ENCODE results near the gene CMTM2. TPM values are rescaled to one million over a fixed set of nuclear protein-coding genes. Genes with fewer than 3 reads are reported as not detected.

The CMTM2 gene
- total RNA-seq, 1 experiment from 2014 or later = not detected

DNA sequence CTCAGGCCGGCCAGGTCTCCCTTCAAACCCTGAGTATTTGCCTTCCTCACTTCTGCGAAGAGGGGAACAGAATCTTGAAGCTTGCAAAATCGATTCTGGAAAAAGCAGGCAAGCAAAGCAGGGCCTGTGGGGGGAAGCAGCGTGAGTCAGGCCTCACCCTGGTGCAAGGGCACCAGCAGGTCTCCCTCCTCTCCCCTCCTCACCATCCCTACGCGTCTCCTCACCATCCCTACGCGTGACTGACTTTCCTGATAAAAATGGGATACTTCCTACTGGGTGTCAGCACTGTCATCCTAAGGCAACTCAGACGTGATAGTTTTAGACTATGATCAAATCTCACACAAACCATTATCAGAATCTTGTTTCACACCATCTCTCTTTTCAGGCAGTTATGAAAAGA is 37.3 kb downstream of the CMTM2 start:
- ATAC-seq (no peak), DNase-seq (ENCODE audit: low read depth, low spot score) (no peak)
- Histone ChIP-seq H3K27me3 (ENCODE audit: control insufficient read depth, insufficient read depth, low read length) (no peaks in the 10 kb centered on the region), H3K4me1 (ENCODE audit: control insufficient read depth, insufficient read depth, low read length) (peaks cover 41% of the 10 kb centered on the region), H3K4me3 (ENCODE audit: low read depth in 2 of 2, low read length in 2 of 2) (no peak overlapping the region), H3K27ac (ENCODE audit: low read length) (peak overlapping the region; percentile 39; the same call in 1 of the 2 replicates), H3K9me3 (ENCODE audit: control insufficient read depth, insufficient read depth, low read depth, low read length) (no peaks in the 10 kb centered on the region), H3K36me3 (ENCODE audit: control insufficient read depth, insufficient read depth, low read length) (peaks cover 2% of the 10 kb centered on the region)
- ChIA-PET POLR2A (no interaction called here), CTCF (no interaction called here)
- no peak for TF ChIP-seq SIN3A (IDR thresholded peaks at IDR 0.05; ENCODE audit: borderline replicate concordance, insufficient read depth, low read depth, low read length)
- TF ChIP-seq, protein P1, sequence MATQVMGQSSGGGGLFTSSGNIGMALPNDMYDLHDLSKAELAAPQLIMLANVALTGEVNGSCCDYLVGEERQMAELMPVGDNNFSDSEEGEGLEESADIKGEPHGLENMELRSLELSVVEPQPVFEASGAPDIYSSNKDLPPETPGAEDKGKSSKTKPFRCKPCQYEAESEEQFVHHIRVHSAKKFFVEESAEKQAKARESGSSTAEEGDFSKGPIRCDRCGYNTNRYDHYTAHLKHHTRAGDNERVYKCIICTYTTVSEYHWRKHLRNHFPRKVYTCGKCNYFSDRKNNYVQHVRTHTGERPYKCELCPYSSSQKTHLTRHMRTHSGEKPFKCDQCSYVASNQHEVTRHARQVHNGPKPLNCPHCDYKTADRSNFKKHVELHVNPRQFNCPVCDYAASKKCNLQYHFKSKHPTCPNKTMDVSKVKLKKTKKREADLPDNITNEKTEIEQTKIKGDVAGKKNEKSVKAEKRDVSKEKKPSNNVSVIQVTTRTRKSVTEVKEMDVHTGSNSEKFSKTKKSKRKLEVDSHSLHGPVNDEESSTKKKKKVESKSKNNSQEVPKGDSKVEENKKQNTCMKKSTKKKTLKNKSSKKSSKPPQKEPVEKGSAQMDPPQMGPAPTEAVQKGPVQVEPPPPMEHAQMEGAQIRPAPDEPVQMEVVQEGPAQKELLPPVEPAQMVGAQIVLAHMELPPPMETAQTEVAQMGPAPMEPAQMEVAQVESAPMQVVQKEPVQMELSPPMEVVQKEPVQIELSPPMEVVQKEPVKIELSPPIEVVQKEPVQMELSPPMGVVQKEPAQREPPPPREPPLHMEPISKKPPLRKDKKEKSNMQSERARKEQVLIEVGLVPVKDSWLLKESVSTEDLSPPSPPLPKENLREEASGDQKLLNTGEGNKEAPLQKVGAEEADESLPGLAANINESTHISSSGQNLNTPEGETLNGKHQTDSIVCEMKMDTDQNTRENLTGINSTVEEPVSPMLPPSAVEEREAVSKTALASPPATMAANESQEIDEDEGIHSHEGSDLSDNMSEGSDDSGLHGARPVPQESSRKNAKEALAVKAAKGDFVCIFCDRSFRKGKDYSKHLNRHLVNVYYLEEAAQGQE (IDR thresholded peaks at IDR 0.05; ENCODE audit: insufficient read depth in 1 of 2, low read depth in 2 of 2, low read length in 1 of 2) = no peak
- no peak for TF ChIP-seq TCF7L2 (IDR thresholded peaks at IDR 0.05; ENCODE audit: low read depth, low read length)
- no peak for TF ChIP-seq POLR2AphosphoS5 (IDR thresholded peaks at IDR 0.05; ENCODE audit: low read depth, low read length)
- TF ChIP-seq, protein P2, sequence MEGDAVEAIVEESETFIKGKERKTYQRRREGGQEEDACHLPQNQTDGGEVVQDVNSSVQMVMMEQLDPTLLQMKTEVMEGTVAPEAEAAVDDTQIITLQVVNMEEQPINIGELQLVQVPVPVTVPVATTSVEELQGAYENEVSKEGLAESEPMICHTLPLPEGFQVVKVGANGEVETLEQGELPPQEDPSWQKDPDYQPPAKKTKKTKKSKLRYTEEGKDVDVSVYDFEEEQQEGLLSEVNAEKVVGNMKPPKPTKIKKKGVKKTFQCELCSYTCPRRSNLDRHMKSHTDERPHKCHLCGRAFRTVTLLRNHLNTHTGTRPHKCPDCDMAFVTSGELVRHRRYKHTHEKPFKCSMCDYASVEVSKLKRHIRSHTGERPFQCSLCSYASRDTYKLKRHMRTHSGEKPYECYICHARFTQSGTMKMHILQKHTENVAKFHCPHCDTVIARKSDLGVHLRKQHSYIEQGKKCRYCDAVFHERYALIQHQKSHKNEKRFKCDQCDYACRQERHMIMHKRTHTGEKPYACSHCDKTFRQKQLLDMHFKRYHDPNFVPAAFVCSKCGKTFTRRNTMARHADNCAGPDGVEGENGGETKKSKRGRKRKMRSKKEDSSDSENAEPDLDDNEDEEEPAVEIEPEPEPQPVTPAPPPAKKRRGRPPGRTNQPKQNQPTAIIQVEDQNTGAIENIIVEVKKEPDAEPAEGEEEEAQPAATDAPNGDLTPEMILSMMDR (IDR thresholded peaks at IDR 0.05) = no peak
- intact Hi-C loops (cut with micrococcal nuclease; ENCODE audit: unreplicated experiment) (no loop called here), in situ Hi-C loops (cut with HindIII; ENCODE audit: low pct_unique_long_range_greater_than_20kb, low sequenced_read_pairs) (no loop called here)
- BruUV-seq (replicated peaks) = no TSS peak

GRCh38 chr16:66617010-66617434 is 37.8 kb downstream of the CMTM2 start:
- Histone ChIP-seq H3K36me3 (ENCODE audit: control insufficient read depth, insufficient read depth, low read length) (peaks cover 2% of the 10 kb centered on the region), H3K27me3 (ENCODE audit: control insufficient read depth, insufficient read depth, low read length) (no peaks in the 10 kb centered on the region), H3K4me3 (ENCODE audit: low read depth in 2 of 2, low read length in 2 of 2) (no peak overlapping the region), H3K4me1 (ENCODE audit: control insufficient read depth, insufficient read depth, low read length) (peaks cover 41% of the 10 kb centered on the region), H3K27ac (ENCODE audit: low read length) (peak overlapping the region; percentile 39; the same call in 1 of the 2 replicates), H3K9me3 (ENCODE audit: control insufficient read depth, insufficient read depth, low read depth, low read length) (no peaks in the 10 kb centered on the region)
- ChIA-PET CTCF (no interaction called here), POLR2A (no interaction called here)
- in situ Hi-C loops (cut with HindIII; ENCODE audit: low pct_unique_long_range_greater_than_20kb, low sequenced_read_pairs) = no loop called here
- TF ChIP-seq, protein P1 (IDR thresholded peaks at IDR 0.05; ENCODE audit: insufficient read depth in 1 of 2, low read depth in 2 of 2, low read length in 1 of 2) = no peak
- no peak for TF ChIP-seq SIN3A (IDR thresholded peaks at IDR 0.05; ENCODE audit: borderline replicate concordance, insufficient read depth, low read depth, low read length)
- TF ChIP-seq, protein P2 (IDR thresholded peaks at IDR 0.05) = no peak
- no TSS peak for BruUV-seq (replicated peaks)
- DNase-seq (ENCODE audit: low read depth, low spot score) = no peak
- intact Hi-C loops (cut with micrococcal nuclease; ENCODE audit: unreplicated experiment) = no loop called here
- ATAC-seq = no peak

Data from Panc1 (cell line).